Ascending aorta (tissue), 2 donors: ENCODE results near the gene SCAF8. TPM values are rescaled to one million over a fixed set of nuclear protein-coding genes. Genes with fewer than 3 reads are reported as not detected.

Experiments used
- DNase-seq, 2 donors: peaks; one replicate each; pipeline ENCODE4 v3.0.0-alpha.2; 2019; ENCODE audit warnings: low spot score in 2 of 2
- H3K27ac ChIP-seq, 2 donors: fragments of 200-600 bp; sonication (generic); one replicate each; pipeline ENCODE4 v1.5.1; 2016 to 2017; ENCODE audit warnings: mild to moderate bottlenecking in 1 of 2
- H3K27me3 ChIP-seq: fragments of 200-600 bp; sonication (generic); one replicate; pipeline ENCODE4 v1.5.1; 2017
- H3K36me3 ChIP-seq, 2 donors: fragments of 200-600 bp; sonication (generic); one replicate each; pipeline ENCODE4 v1.5.1; 2016
- H3K4me1 ChIP-seq, 2 donors: fragments of 200-600 bp; sonication (generic); one replicate each; pipeline ENCODE4 v1.5.1; 2016 to 2017; ENCODE audit warnings: mild to moderate bottlenecking in 1 of 2
- H3K4me3 ChIP-seq, 2 donors: fragments of 200-600 bp; sonication (generic); one replicate each; pipeline ENCODE4 v1.5.1; 2016 to 2017; ENCODE audit warnings: mild to moderate bottlenecking in 1 of 2
- H3K9me3 ChIP-seq, 2 donors: fragments of 200-600 bp; sonication (generic); one replicate each; pipeline ENCODE4 v1.5.1; 2016
- intact Hi-C: fragments of 100-400 bp; cut with DNase I; formaldehyde crosslinking; loops from one replicate; pipeline ENCODE4 v1.15.1; 2023
- total RNA-seq: library from RNA; depleted of rRNA; stranded (reverse); fragments of >200 nt; gene quantifications from one replicate; pipeline ENCODE4 v1.1.0, GENCODE V29; 2016
- TF ChIP-seq, protein P1 (sequence below), 3 experiments: fragments of 200-600 bp in 2 of 3; fragments of 450-650 bp in 1 of 3; sonication (generic) in 2 of 3; IDR thresholded peaks; one replicate each; pipeline ENCODE4 v1.5.1; 2016 to 2019; ENCODE audit warnings: antibody characterized with exemption in 3 of 3, mild to moderate bottlenecking in 1 of 3, moderate library complexity in 1 of 3

SCAF8 gene
- total RNA-seq, 1 donor from 2014 or later = 22.6 TPM

DNA sequence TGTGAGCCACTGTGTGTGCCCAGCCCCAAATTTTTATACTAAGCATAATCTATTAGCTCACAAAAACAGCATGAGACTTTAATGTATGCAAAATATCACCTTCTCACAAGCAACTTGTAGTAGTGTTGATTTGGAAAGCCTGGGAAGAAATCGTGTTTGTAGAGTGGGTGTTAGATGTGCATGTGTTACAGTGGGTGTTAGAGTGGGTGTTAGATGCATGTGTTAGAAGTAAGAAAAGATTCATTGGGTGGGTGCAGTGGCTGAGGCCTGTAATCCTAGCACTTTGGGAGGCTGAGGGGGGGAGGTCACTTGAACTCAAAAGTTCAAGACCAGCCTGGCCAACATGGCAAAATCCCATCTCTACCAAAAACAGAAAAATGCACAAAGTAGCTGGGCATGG is 6.3 kb upstream of the SCAF8 start:
- intact Hi-C loops = no loop called here
- H3K4me3 ChIP-seq = no peak overlapping the region
- no peak overlapping the region for H3K27ac ChIP-seq
- no peaks in the 10 kb centered on the region for H3K36me3 ChIP-seq
- H3K9me3 ChIP-seq = no peaks in the 10 kb centered on the region
- no peak for DNase-seq
- H3K4me1 ChIP-seq = no peaks in the 10 kb centered on the region
- TF ChIP-seq, protein P1, sequence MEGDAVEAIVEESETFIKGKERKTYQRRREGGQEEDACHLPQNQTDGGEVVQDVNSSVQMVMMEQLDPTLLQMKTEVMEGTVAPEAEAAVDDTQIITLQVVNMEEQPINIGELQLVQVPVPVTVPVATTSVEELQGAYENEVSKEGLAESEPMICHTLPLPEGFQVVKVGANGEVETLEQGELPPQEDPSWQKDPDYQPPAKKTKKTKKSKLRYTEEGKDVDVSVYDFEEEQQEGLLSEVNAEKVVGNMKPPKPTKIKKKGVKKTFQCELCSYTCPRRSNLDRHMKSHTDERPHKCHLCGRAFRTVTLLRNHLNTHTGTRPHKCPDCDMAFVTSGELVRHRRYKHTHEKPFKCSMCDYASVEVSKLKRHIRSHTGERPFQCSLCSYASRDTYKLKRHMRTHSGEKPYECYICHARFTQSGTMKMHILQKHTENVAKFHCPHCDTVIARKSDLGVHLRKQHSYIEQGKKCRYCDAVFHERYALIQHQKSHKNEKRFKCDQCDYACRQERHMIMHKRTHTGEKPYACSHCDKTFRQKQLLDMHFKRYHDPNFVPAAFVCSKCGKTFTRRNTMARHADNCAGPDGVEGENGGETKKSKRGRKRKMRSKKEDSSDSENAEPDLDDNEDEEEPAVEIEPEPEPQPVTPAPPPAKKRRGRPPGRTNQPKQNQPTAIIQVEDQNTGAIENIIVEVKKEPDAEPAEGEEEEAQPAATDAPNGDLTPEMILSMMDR (IDR thresholded peaks at IDR 0.05) = no peak
- no peaks in the 10 kb centered on the region for H3K27me3 ChIP-seq

DNA sequence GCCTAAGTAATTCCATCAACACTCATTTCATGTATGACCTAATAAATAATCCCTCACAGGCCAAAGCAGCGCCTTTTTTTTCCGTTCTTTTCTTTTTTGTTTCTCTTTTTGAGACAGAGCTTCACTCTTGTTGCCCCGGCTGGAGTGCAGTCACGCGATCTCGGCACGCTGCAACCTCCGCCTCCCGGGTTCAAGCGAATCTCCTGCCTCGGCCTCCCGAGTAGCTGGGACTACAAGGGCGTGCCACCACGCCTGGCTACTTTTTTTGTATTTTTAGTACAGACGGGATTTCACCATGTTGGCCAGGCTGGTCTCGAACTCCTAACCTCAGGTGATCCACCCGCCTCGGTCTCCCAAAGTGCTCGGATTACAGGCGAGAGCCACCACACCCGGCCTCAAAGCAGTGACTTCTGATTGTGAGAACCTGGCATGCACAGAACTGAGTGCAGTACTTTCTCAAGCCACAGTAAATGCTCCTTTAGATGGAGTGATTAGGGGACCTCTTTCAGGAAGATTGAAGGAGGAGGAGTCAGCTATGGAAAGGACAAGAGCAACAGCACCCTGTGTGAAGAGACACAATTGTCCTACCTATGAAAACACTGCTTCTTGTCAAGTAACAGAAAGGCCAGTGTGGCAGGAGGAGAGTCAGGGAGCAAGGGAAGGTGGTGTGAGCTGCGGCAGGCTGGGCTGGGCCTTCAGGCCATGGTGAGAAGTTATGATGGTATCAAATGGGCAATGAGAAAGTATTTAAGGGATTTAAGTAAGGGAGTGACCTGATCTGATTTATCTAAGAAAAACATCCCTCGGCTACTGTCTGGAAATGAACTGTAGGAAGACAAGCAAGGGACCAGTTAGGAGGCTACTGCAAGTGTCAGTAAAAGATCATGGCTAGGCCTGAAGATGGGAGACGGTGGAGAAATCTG is 1.7 kb upstream of the SCAF8 start:
- DNase-seq = no peak
- peak overlapping the region; percentile 100 for H3K27ac ChIP-seq
- no peaks in the 10 kb centered on the region for H3K9me3 ChIP-seq
- H3K27me3 ChIP-seq = no peaks in the 10 kb centered on the region
- TF ChIP-seq, protein P1 (IDR thresholded peaks at IDR 0.05) = no peak
- no peak overlapping the region for H3K4me3 ChIP-seq
- H3K4me1 ChIP-seq = peaks cover 0 to 23% of the 10 kb centered on the region in 2 donors
- H3K36me3 ChIP-seq = no peaks in the 10 kb centered on the region
- intact Hi-C loops = loop anchor here (5.0 to 10.0 kb wide), 3 partner anchors 219 to 581 kb away; partner anchors contain the start of genes CNKSR3 and TFB1M

DNA sequence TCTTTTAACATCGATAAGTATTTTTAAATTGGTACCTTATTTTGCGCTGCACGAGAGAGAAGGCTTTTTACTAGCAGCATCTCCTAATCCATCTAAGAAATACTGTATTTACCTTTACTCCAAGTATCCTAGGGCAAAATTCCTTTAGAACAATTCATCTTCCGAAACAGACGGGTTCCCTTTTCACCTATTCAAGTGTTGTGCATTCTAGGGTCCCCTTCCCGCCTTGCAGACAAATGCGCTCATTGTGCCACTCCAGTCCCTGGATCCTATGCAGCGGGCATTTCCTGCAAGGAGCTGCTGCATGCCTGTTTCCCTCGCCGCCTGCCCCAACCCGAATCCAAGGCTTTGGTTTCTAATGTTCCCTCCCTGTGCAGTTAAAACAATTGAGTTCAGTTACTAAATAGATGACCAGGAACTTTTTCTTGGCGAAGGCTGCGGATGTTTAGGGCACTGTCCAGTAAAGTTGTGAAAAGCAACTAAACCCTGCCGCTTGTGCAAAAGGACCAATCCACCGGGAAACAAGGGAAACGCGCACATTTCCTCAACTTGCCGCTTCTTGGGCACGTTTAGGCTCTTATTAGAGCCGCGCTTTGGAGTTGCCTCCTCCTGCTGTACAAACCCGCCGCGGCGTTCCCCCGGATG is 556 bp upstream of the SCAF8 start:
- Histone ChIP-seq H3K4me3 (peak overlapping the region; percentile 85 to 97), H3K4me1 (peaks cover 2 to 34% of the 10 kb centered on the region in 2 donors), H3K9me3 (no peaks in the 10 kb centered on the region), H3K36me3 (peaks cover 0 to 9% of the 10 kb centered on the region in 2 donors), H3K27me3 (no peaks in the 10 kb centered on the region), H3K27ac (peak overlapping the region; percentile 100)
- TF ChIP-seq, protein P1 (IDR thresholded peaks at IDR 0.05) = no peak
- intact Hi-C loops = loop anchor here (1.0 to 10.0 kb wide), 4 partner anchors 73 to 580 kb away; partner anchors contain the start of genes CNKSR3 and TFB1M
- DNase-seq = peak in 1 of 2 donors; percentile 67

DNA sequence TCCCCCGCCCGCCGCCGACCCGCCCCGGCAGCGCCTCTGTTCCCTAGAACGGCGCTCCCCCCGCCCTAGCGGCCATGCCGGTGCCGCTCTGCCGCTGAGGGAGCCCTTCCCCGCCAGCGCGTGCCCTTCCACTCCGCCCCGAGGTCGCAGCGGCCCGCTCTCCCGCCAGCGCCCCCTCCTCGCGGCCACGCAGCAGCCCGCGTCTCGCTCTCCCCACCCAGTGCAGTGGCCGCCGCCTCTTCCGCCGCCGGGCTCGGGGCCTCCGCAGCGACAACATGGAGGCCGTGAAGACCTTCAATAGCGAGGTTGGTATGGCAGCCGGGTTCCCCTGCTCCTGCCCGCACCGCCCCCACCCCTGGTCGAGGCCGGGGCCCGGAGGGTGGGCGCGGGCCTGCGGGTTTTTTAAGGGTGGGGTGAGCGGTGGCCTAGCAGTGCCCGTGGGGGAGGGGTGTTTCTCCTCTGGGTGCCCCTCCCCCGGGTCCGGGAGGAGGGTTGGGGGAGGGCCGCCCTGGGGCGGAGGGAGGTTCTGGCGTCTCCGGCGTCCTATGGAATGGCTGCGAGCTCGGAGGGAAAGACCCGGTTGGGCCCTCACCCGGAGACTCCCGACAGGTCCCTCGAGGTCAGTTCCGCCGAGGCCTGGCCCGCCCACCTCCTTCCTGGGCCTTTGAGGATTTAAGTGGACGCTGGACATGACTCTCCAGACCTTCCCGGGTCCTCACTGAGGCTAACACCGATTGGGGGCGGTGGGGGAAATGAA is 588 bp downstream of the SCAF8 start:
- TF ChIP-seq, protein P1 (IDR thresholded peaks at IDR 0.05) = no peak
- Histone ChIP-seq H3K4me1 (peaks cover 2 to 46% of the 10 kb centered on the region in 2 donors), H3K36me3 (peaks cover 0 to 9% of the 10 kb centered on the region in 2 donors), H3K9me3 (no peaks in the 10 kb centered on the region), H3K27me3 (no peaks in the 10 kb centered on the region), H3K4me3 (peak overlapping the region; percentile 85 to 97), H3K27ac (peak overlapping the region; percentile 100)
- DNase-seq = peak; percentile 93 to 98
- intact Hi-C loops = loop anchor here (1.0 to 10.0 kb wide), 4 partner anchors 71 to 578 kb away; partner anchors contain the start of genes CNKSR3 and TFB1M

DNA sequence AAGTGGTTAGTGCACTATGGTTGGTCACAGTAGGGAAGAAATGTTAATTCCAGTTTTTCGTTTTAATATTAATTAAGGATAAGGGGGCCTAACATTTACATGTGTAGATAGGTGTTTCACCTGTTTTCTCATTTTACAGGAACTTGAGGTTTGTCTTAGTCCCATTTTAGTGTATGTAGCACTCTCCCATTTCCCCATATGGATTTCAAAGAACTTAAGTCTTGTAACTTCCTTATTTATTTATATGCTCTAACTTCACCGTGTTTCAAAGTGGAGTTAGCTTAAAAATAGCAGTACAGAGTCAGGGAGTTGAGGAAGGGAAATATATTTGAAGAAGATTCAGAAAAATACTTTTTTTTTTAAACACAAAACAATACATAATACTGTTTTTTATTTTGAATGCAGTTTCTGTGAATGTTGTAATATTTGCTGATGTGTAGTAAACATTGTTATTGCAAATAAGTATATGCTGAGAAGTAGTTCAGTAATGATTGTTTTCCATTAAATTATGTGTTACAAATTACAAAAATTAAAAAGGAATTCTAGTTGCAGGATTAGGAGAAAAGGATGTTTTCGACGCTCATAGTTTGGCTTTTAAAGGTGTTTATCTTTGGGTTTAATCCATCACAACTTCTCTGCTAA is 3.5 kb downstream of the SCAF8 start:
- DNase-seq = no peak
- TF ChIP-seq, protein P1 (IDR thresholded peaks at IDR 0.05) = no peak
- Histone ChIP-seq H3K9me3 (no peaks in the 10 kb centered on the region), H3K27me3 (no peaks in the 10 kb centered on the region), H3K36me3 (peaks cover 0 to 9% of the 10 kb centered on the region in 2 donors), H3K4me1 (peaks cover 2 to 50% of the 10 kb centered on the region in 2 donors), H3K4me3 (no peak overlapping the region), H3K27ac (no peak overlapping the region)
- intact Hi-C loops = loop anchor here (10.0 kb wide), 1 partner anchor 438 kb away; no protein-coding TSS in a partner anchor
